Fibroblast of villous mesenchyme (primary cell): Measurements from ENCODE around the gene DLGAP1. TPM values are rescaled to one million over a fixed set of nuclear protein-coding genes. Genes with fewer than 3 reads are reported as not detected.
A peak's percentile ranks its signal among the peaks of the same experiment; 100 is the strongest.

Source experiments
- DNase-seq: peaks from one replicate; pipeline ENCODE4 v3.0.0-alpha.2; 2010; ENCODE audit warnings: low read depth
- H3K4me3 ChIP-seq: 2 replicates; pipeline ENCODE4 v1.5.1; 2011; ENCODE audit warnings: low read depth, mild to moderate bottlenecking, low read length
- total RNA-seq: library from RNA; depleted of rRNA; stranded (reverse); fragments of >200 nt; gene quantifications from 2 replicates; pipeline ENCODE4 v1.2.3, GENCODE V29; 2012
- TF ChIP-seq, protein P1 (sequence below): IDR thresholded peaks from 2 replicates; pipeline ENCODE4 v1.5.1; 2012; ENCODE audit warnings: low read depth, mild to moderate bottlenecking, low read length; ENCODE audit not compliant: insufficient read depth

Gene DLGAP1
- total RNA-seq, 1 donor = 0.86 TPM

DNA sequence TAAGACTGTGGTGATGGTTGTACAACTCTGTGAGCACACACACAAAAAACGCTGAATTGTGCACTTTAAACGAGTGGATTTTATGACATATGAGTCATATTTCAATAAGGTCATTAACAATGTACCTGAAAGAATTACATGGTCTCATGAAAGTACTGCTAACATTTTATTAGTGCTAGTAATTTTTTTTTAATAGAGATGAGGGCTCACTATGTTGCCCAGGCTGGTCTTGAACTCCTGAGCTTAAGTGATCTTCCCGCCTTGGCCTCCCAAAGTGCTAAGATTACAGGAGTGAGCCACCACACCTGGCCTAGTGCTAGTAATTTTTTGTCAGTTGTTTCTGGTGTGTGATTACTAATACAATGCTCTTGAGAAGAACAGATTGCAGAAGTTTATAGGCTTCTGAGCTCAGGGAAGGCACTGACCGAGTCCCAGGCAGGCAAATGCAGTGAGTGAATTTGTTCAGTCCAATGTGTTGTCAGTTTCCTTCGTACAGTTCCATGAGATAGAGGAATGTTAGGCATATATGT is 828.1 kb downstream of the DLGAP1 start:
- TF ChIP-seq, protein P1, sequence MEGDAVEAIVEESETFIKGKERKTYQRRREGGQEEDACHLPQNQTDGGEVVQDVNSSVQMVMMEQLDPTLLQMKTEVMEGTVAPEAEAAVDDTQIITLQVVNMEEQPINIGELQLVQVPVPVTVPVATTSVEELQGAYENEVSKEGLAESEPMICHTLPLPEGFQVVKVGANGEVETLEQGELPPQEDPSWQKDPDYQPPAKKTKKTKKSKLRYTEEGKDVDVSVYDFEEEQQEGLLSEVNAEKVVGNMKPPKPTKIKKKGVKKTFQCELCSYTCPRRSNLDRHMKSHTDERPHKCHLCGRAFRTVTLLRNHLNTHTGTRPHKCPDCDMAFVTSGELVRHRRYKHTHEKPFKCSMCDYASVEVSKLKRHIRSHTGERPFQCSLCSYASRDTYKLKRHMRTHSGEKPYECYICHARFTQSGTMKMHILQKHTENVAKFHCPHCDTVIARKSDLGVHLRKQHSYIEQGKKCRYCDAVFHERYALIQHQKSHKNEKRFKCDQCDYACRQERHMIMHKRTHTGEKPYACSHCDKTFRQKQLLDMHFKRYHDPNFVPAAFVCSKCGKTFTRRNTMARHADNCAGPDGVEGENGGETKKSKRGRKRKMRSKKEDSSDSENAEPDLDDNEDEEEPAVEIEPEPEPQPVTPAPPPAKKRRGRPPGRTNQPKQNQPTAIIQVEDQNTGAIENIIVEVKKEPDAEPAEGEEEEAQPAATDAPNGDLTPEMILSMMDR = no peak
- no peak for DNase-seq
- H3K4me3 ChIP-seq = no peak overlapping the region

DNA sequence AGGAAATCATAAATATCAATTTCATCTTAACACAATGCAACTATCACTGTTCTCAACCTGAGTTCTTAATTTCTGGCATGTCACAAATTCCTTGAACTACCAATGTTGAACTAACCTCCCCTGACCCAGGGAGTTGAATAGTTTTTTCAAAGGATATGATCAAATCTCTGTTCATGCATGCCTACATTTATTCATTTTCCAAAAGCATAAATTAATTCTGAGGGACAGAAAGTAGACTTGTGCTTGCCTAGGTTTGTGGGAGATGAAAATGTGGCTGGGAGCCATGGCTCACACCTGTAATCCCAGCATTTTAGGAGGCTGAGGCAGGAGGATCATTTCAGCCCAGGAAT is 829.4 kb downstream of the DLGAP1 start:
- TF ChIP-seq, protein P1 = no peak
- no peak for DNase-seq
- H3K4me3 ChIP-seq = no peak overlapping the region

DNA sequence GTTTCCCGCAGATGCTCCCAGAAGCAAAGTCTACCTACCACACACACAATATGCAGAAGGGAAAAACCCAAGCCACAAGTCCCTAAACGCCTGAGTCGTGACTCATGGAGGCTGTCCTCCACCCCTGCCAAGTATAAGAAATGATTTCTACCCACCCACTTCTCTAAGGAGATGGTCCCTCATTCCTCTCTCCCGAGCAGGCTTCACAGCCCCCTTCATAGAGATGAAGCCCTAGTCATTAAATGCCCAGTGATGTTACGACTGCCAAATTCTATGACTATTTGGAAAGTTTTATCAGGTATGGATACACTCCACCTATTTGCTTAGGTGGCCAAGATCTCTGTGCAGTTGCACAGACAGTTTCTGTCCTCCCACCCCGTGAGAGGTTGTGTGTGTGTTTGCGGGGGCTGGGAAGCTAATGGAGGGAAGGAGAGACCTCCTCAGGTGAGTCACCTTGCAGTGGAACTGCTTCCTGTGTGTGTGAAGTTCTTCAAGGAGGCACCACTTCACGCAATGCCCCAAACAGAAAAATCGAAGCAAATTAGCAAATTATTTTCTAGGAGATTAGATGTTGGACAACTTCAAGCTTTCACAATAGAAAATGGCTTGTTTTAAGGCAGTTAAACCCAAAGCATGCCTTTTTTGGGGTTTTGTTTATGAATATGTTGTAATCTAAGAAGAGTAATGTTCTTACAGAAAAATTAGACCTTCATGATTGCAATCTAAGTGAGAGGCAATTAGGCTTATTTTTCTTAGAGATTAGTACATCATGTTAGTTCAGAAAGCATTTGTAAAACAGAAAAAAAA is 830.0 kb downstream of the DLGAP1 start:
- H3K4me3 ChIP-seq = peak overlapping the region; percentile 22
- DNase-seq = peak; percentile 94
- TF ChIP-seq, protein P1 = no peak

DNA sequence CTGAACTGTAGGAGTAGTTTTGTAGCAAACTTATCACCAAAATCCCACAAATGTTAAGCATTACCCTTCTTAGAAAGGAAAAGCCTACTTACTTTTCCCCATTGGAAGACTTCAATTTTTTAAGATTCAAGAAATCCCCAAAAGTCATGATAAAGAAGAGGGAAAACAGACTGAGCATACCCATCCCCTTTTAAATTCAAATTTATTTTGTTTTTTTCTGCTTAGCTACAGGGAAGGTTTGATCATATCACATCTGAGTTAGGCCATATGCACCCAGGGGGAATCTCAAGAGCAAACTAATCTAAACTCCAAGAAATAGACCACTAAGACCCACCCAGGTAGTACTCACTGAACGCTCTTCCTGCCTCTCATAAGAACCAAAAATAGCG is 830.6 kb downstream of the DLGAP1 start:
- TF ChIP-seq, protein P1 = no peak
- DNase-seq = no peak
- peak overlapping the region; percentile 22 for H3K4me3 ChIP-seq

DNA sequence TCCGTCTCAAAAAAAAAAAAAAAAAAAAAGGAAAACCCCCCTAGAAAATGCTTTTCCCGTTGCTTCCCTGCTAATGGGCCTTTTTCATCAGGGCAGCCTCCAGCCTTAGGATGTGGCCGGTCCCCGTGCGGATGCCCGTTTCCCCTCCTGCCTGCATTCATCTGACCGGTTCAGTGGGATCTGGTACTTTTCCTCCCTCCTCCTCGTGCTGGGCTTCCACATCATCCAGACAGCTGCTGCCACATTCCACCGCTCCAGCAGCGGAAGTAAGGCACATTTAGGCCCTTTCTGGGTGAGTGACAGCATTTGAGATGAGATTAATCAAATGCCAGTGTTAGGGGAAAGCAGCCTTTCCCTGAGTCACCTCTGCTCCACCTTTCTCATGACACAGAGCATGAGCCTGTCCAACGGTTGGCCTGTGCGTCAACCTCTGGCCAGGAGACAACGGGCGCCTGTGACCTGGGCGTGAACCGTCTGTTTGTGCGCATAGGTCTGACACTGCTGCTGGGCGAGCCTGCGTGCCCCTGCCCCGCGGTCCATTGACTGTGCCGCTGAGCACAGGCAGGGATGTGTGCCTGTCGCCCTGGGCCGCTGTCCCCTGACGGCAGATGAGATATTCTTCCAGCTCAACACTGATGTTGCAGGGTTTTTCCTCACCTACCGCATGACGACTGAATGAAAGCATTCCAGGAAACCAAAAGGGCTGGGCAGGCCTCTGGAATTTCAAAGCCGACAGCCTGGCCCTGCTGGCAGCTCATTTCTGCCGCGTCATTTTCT is 831.1 kb downstream of the DLGAP1 start:
- H3K4me3 ChIP-seq = peak overlapping the region; percentile 22
- TF ChIP-seq, protein P1 = no peak
- DNase-seq = peak; percentile 98

DNA sequence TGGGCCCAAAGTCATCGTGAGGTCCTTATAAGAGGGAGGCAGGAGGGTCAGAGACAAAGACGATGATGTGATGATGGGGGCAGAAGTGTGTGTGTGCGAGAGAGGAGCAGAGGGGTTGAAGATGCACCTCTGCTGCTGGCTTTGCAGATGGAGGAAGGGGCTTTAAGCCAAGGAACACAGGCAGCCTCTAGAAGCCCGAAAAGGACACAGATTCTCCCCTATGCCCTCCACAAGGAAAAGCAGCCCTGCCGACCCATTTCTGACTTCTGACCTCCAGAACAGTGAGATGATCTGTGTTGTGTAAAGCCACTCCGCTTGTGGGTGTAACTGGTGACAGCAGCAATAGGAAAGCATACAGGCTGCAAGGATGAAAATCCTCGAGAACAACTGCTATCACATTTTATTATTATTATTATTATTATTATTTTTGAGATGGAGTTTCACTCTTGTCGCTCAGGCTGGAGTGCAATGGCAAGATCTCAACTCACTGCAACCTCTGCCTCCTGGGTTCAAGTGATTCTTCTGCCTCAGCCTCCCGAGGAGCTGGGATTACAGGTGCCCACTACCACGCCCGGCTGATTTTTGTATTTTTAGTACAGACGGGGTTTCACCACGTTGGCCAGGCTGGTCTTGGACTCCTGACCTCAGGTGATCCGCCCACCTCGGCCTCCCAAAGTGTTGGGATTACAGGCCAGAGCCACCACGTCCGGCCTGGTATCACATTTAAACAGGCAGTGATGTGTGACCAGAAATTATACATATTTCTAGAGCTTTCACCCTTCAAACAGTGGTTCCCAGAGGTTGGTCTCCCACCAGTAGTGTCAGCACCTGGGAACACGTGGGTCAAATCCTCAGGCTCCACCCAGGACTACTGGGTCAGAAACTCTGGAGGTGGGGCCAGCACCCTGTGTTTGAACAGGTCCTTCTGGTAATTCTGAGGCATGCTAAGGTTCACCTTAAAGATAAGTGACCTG is 834.7 kb downstream of the DLGAP1 start:
- H3K4me3 ChIP-seq = no peak overlapping the region
- DNase-seq = no peak
- TF ChIP-seq, protein P1 = no peak
